A549 treated with Mapracorat at 1 μM for 4 hours (cell line): ENCODE data around the gene CCL14. TPM values are rescaled to one million over a fixed set of nuclear protein-coding genes. Genes with fewer than 3 reads are reported as not detected.

ENCODE experiments used
- total RNA-seq: library from RNA; stranded (reverse); fragments of 200-300 nt; extraction: Qiagen RNA extraction; gene quantifications from 5 replicates; pipeline ENCODE4 v1.2.3, GENCODE V29; 2022

The CCL14 gene
- not detected in 5 replicates for total RNA-seq

DNA sequence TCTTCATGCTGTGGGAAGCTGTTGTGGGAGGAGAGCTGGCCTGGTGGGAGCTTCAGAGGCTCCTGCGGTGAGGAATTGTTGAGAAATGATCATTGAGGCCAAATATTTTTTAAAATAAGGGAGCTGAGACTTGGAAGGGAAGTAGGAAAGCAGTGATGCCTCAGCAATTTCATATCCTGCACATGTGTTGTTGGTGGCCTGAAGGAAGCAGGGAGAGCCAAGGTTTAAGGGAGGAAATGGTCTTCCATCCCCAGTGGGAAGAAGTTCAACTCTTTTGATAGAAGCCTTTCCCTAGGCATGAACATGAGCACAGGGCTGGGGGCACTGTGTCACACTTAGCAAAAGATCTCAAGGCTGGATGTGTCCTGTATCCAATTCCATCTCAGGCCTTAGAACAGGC lies at the start of gene CCL14:
Gene CCL14 (minus strand): TSS at position 87 of the 400 bp plus-strand sequence. CDS start 80 bp downstream, at position 7.

DNA sequence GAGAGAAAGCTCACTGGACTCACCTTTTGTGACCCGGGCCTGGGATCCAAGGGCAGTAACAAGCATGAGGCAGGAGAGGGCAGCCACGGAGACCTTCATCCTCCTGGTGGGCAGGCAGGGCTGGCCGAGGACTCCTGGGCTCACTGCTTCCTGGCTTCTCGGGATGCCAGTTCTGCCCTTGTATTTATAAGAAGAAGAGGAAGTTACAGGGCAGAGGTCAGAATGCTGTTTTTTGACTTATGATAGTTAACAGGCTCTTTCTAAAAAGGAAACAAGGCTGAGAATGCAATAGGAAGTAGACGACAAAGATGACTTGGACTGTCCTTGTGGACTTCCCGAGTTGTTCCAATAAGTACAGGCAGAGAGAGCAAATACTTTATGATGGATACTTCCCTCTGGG lies 31.3 kb upstream of the CCL14 start, which contains the start of gene CCL23:
Gene CCL23 (minus strand): TSS at position 174 of the 400 bp plus-strand sequence. CDS start 75 bp downstream, at position 99.

DNA sequence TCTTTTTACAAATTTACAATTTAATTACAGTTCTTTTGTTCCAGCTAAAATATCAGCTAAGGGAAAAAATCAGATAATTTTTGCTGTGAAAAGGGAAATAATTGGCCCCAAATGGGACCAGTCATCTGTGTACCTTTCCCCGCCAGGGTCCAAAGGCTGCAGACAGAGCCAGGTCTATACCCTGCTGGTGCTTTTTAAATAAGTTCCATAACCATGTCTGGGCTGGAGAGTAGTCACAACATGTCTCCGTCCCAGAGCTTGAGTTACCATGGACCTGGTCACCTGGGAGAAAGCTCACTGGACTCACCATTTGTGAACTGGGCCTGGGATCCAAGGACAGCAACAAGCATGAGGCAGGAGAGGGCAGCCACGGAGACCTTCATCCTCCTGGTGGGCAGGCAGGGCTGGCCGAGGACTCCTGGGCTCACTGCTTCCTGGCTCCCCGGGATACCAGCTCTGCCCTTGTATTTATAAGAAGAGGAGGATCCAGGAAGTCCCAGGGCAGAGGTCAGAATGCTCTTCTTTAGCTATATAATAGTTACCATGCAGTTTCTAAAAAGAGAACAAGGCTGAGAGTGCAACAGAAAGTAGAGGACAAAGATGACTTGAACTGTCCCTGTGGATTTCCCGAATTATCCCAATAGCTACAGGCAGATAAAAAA lies 14.7 kb upstream of the CCL14 start, which contains the start of gene CCL15:
Gene CCL15 (minus strand): TSS at position 444 of the 662 bp plus-strand sequence. CDS start 61 bp downstream, at position 383.

DNA sequence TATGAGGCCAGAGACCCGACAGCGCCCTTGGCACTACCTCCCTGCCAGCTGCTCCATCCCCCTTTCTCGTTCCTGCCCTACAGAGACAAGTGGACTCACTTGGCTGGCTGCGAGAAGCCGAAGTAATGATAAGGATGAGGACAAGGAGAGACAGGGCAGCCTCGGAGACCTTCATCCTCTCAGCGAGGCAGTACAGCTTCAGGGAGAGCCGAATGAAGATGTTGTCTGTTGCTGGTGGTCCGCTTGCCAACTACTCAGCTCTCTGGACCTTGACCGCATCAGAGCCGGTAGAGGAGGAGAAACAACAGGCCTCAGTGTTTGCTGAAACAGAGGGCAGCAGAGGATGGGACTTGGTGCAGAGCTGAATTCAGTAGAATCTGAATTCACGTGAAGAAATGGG lies 5.3 kb downstream of the CCL14 start, which contains the start of gene CCL16:
Gene CCL16 (minus strand): TSS at position 252 of the 400 bp plus-strand sequence. CDS start 77 bp downstream, at position 175.

DNA sequence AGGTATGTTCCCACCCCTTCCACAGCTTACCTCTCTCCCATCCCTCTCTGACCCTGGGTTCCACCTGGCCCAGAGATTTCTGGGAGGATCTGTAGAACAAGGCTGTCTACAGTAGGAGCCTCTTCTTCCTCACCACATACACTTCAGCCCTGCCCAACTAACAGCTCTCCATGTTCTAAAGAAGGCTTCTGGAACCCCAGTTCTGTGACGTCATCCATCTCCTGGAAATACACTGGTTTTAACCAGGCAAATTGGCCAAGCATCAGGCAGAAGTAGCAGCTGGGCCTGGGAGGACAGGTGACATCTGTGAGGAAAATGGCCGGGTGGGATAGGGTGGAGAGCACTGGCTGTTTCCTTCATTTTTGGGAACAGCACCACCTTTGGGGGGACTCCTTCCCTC lies 43.0 kb downstream of the CCL14 start, which contains the start of gene LYZL6:
Gene LYZL6 (minus strand): TSS at position 177 of the 400 bp plus-strand sequence. CDS start 4,357 bp downstream, outside the sequence.

Other genes with a start within 250 kb of the CCL14 start
- 0.04 to 0.08 TPM (median 0.08 TPM) in 5 replicates for gene GAS2L2, start 233.5 kb downstream of the CCL14 start, total RNA-seq
- gene C17orf50, start 225.8 kb downstream of the CCL14 start, total RNA-seq: 0.21 to 0.59 TPM (median 0.34 TPM) in 4 of 5 replicates, not detected in the other
- 4.5 to 8.7 TPM (median 7.5 TPM) in 5 replicates for gene MMP28, start 191.1 kb downstream of the CCL14 start, total RNA-seq
- 197 to 220 TPM (median 203 TPM) in 5 replicates for gene TAF15, start 177.2 kb downstream of the CCL14 start, total RNA-seq
- not detected in 5 replicates for gene HEATR9, start 117.8 kb downstream of the CCL14 start, total RNA-seq
- gene CCL5, start 106.4 kb downstream of the CCL14 start, total RNA-seq: 1.1 to 1.5 TPM (median 1.2 TPM) in 5 replicates
- gene RDM1, start 56.0 kb downstream of the CCL14 start, total RNA-seq: 2.7 to 3.9 TPM (median 3.1 TPM) in 5 replicates
- not detected in 5 replicates for gene LYZL6, start 43.0 kb downstream of the CCL14 start, total RNA-seq
- not detected in 5 replicates for gene CCL16, start 5.2 kb downstream of the CCL14 start, total RNA-seq
- gene CCL15, start 14.8 kb upstream of the CCL14 start, total RNA-seq: not detected in 5 replicates
- gene CCL23, start 31.2 kb upstream of the CCL14 start, total RNA-seq: not detected in 5 replicates
- gene CCL18, start 77.5 kb upstream of the CCL14 start, total RNA-seq: 0.21 TPM in 1 of 5 replicates, not detected in the others
- gene CCL3, start 103.4 kb upstream of the CCL14 start, total RNA-seq: not detected in 5 replicates
- gene CCL4, start 117.1 kb upstream of the CCL14 start, total RNA-seq: not detected in 5 replicates
- 2.1 to 3.7 TPM (median 2.6 TPM) in 5 replicates for gene TBC1D3B, start 189.9 kb upstream of the CCL14 start, total RNA-seq
- gene CCL3L1, start 210.0 kb upstream of the CCL14 start, total RNA-seq: not detected in 5 replicates
- not detected in 5 replicates for gene CCL4L2, start 224.3 kb upstream of the CCL14 start, total RNA-seq